HG03095 (cell line): ENCODE results near the gene PTPRN2.

ENCODE experiments used
- ATAC-seq: cut with Tn5 transposase; IDR thresholded peaks from one replicate; pipeline ENCODE4 v1.9.1; 2021; ENCODE audit warnings: moderate library complexity; ENCODE audit not compliant: unreplicated experiment

The PTPRN2 gene

GRCh38 chr7:158329014-158329610 is 258.5 kb downstream of the PTPRN2 start:
- no peak for ATAC-seq

- no peak for ATAC-seq
Measured at GRCh38 chr7:158328376-158329013, 259.1 kb downstream of the PTPRN2 start.

DNA sequence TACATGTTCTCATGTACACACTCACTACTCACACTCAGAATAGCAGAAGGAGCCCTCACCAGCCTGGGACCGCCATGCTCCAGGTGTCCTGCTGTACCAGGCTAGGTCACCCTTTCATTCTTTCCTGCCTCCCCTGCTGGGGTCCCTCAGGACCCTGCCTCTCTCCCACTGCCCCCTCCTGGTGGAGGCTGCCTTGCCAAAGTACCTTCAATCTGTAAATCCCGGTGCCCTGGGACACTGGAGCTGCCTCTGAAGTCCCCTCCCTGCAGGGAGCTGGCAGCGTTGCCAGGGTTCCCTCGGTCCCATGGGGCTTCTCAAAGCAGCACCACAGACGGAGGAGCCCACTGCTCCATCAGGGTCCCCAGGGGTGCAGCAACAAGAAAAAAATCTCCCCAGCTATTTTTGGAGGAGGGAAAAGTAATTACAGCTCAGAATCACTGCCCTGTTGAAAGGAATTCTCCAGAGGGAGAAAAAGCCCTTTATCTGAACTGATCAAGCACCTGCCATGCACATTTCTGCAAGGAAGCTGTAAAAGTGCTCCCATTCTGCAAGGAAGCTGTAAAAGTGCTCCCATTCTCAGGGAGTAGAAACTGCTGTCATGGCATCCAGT is 259.9 kb downstream of the PTPRN2 start:
- ATAC-seq: no peak

DNA sequence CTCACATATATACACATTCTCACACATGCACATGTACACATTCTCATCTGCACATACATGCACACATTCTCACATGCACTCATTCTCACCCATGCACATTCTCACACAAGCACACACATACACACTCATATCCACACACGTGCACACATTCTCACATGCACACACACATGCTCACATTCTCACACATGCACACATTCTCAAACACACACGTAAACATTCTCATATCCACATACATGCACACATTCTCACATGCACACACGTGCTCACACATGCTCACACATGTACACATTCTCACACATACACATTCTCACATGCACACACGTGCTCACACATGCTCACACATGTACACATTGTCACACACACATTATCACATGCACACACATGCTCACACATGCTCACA is 260.6 kb downstream of the PTPRN2 start:
- ATAC-seq: no peak

DNA sequence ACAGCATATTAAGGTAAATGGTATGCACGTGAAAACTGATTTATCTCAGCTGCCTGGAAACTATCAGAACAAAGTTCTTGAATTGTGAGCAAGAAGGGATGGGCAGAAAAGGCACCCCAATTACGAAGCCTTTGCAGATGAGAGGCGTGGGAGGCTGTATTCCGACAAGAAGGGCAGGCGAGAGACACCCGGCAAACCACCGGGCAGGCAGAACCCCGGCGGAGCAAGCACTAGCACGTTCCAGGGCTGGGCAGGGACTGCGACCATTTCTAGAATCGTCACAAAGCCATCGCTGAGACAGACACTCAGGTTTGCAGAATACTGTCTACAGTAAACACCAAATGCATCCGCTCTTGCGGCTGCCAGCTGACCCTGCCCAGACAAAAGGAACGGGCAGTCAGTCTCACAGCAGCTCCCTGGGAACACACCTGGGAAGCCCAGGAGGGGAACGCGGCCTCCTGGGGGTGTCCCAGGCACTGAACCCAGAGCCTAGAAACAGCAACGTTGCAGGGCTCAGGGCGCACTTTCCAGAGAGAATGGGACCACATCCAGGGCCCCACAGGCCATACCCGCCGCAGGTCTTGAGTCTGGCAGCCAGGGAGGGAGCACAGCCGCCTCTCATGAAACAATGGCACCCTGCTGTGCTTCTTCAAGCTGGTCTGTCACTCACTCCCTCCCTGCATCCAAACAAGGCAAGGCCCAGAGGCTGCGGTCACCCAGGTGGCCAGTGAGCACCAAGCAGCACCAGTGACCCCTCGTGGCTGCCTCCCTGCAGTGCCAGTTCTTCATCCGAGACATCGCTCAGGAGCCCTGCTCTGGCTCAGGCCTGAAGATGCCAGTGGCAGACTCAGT is 261.9 kb downstream of the PTPRN2 start:
- ATAC-seq: no peak

DNA sequence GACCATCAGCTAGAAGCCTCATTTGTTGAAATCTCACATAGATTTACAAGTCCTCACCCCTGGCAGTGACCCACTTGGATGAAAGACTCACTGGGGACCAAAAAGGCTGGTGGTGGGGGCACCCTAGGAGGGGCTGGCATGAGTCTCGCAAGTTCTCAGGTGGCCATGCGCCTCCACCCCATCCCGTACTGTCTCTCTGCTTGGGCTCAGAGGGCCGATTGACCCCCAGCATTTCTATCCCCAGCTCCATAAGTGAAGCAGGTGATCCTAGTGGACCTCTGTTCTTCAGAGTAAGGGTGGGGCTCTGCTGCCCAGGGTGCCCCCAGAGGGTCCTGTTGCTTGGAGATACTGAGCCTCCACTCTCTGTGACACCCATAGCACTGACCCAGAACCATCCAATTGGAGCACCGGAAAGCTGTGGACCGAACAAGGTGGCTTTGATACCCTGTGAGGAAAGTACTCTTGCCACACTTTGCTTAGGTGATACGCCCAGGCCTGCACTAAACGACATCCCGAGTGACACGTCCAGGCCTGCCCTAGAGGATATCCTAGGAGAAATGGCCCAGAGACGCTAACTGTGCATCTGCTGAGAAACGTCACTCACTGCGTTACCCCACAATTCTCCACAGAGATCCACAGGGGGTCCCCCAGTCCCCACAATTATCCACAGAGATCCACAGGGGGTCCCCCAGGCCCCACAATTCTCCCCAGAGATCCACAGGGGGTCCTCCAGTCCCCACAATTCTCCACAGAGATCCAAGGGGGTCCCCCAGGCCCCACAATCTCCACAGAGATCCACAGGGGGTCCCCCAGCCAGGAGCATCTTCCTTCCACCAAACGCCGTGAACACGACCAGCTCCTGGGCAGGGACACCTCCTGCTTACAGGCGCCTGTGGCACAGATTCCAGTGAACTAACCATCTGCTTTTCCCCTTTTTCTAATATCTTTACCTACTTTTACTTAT is 262.9 kb downstream of the PTPRN2 start:
- no peak for ATAC-seq

DNA sequence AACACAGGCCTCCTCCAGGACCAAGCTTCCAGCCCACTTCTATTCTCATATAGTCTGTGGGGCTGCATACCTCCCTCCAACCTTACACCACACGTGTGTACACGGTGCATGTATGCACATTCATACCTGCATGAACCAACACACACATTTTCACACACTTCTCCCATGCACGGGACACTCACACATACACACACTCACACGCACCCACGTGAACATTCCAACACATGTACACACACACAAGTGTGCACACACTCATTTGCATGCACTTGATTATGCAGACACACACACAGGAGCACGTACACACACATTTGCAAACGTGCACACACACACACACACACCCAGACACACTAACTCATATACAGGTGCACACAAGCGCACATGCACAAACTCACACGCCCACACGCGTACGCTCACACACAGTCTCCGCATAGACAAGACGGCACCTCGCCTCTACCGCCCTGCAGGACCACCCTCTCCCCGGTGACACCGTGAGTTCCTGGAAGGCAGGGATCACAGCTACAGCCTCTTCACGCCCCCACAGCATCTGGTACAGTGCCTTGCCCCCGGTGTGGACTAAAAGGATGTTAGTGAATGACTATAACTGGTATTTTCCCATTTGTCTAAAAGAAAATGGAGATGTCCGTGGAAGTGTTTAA is 263.8 kb downstream of the PTPRN2 start:
- ATAC-seq: no peak

GRCh38 chr7:158322616-158323530 is 264.8 kb downstream of the PTPRN2 start:
- no peak for ATAC-seq

DNA sequence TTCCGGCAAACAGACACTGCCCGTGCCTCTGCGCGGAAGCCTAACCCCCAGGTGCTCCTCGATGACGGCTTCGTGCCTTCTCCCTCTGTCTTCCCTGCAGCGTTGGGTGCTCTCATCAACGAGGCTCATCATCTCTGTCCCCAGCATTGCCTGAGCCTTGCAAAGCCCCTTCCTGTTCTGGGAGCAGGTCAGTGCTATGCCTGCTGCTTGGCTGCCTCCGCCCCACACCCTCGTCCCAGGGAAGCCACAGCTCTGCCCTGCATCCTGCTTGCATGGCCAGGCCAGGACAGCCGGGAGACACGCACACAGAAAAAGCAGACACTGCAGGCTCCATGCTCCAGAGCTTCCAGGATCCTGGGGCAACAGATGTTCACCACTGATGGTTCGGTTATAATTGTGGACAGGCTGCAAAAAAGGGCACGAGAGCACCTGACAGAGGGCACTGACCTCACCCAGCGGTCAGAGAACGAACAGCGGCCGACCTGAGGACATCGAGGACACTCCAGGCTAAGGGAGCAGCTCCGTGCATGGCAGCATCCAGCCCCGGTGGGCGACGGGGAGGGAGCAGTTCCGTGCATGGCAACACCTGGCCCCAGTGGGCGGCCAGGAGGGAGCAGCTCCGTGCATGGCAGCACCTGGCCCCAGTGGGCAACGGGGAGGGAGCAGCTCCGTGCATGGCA is 265.5 kb downstream of the PTPRN2 start:
- ATAC-seq: no peak

GRCh38 chr7:158321056-158321700 is 266.4 kb downstream of the PTPRN2 start:
- no peak for ATAC-seq

DNA sequence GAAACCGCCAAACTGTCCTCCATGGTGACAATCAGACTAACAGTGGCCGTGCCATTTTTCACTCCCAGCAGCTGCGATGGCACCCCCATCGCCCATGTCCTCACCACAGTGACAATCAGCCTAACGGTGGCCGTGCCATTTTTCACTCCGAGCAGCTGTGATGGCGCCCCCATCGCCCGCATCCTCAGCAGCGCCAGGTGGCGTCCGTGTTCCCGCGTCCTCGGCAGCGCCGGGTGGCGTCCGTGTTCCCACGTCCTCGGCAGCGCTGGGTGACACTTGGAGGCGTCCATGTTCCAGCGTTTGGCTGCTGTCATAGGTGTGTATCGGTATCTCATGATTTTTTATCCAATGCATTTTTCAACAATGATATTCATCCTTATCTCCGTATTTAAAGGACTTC is 267.3 kb downstream of the PTPRN2 start:
- no peak for ATAC-seq

GRCh38 chr7:158318511-158318913 is 269.1 kb downstream of the PTPRN2 start:
- no peak for ATAC-seq

DNA sequence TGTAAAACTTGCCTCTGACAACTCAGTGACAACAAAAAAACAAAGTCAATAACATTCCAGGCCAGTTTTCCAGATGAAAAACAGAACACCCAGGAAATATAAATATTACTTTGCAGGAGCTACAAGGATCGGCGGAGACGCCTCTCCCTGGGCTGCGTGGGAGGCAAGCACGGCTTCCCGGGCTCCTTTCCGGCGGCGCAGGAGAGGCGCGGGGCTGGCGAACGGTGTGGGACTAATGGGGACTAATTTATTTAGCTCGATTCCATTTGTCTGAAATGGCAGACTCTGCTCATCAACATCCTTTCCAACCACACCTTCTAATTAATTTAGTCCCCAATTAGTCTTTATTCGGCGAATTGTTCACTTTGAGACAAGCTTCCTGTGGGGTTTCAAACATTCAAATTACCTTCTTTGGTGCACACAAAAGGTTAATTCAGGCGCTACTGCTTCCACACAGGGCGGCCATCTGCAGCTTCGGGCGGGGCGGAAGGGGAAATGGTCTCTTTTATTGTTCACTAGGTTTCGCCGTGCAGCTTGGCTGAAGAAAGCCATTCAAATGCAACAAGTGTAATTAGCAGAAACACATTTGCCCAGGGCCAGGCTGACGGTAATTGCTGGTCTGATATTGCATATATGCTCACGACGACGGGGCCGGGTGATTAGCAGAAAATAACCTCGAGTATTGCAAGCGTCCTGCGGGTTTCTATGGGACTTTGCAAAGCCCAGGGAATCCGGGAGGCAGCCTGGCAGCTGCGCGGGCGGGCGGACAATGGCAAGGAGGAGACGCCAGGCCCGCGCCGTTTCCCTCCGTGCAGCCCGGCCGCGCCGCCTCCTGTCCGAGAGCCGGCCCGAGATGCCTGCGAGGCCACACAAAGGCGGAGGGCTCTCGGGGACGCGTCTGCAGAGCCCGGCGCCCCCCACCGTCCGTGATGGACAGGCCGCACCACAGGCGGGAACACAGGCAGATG is 270.1 kb downstream of the PTPRN2 start:
- no peak for ATAC-seq

DNA sequence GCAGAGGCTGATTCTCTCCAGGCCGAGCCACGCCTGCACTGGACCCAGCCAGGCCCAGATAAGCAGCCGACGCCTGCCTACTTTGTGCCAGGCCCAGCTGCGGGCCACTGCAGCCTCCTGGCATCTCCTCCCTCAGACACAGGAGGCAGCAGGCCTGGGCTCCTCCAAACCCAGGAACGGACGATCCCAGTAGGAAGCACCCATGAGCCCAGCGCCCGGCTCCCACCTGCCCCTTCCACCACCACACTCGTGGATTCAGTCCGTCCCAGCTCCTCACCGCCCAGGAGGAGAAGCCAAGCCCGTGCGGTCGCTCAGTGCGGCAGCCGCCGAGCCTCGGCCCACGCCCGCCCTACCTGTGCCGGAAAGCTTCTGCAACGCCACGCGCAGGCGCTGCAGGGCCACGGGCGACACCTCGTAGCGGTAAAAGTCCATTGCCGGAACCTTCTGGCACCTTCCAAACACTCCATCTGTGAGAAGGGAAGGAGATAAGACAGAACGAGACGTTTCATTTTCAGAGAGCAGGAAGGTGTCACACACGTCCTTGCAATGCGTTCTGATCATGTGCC is 271.1 kb downstream of the PTPRN2 start:
- no peak for ATAC-seq

GRCh38 chr7:158315881-158316280 is 271.7 kb downstream of the PTPRN2 start:
- no peak for ATAC-seq

DNA sequence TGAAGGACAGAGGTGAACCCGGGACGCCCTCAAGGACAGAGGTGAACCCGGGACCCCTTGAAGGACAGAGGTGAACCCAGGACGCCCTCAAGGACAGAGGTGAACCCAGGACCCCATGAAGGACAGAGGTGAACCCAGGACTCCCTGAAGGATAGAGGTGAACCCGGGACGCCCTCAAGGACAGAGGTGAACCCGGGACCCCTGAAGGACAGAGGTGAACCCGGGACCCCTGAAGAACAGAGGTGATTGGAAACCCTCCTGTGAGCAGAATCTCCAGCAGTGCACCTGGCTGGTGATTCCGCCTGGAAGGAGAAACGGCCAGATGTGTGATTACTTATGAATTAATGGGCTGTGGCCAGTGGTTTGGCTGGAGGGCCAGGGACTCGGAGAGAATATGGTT is 272.3 kb downstream of the PTPRN2 start:
- ATAC-seq: no peak
